ENCODE results near the gene VDR. TPM values are rescaled to one million over a fixed set of nuclear protein-coding genes. Genes with fewer than 3 reads are reported as not detected.

The VDR gene
- total RNA-seq, 1 donor from 2014 or later = 6.7 TPM

- no peak overlapping the region for H3K4me3 ChIP-seq (ENCODE audit: low read depth, low read length)
- no peak for DNase-seq (ENCODE audit: low read depth)
- TF ChIP-seq, protein P1, sequence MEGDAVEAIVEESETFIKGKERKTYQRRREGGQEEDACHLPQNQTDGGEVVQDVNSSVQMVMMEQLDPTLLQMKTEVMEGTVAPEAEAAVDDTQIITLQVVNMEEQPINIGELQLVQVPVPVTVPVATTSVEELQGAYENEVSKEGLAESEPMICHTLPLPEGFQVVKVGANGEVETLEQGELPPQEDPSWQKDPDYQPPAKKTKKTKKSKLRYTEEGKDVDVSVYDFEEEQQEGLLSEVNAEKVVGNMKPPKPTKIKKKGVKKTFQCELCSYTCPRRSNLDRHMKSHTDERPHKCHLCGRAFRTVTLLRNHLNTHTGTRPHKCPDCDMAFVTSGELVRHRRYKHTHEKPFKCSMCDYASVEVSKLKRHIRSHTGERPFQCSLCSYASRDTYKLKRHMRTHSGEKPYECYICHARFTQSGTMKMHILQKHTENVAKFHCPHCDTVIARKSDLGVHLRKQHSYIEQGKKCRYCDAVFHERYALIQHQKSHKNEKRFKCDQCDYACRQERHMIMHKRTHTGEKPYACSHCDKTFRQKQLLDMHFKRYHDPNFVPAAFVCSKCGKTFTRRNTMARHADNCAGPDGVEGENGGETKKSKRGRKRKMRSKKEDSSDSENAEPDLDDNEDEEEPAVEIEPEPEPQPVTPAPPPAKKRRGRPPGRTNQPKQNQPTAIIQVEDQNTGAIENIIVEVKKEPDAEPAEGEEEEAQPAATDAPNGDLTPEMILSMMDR (conservative IDR thresholded peaks at IDR 0.05; ENCODE audit: low read depth, low read length) = no peak
These were observed 37.3 kb downstream of the VDR start for GRCh38 chr12:47867495-47867941.

- no peak overlapping the region for H3K4me3 ChIP-seq (ENCODE audit: low read depth, low read length)
- no peak for DNase-seq (ENCODE audit: low read depth)
These were observed 40.1 kb downstream of the VDR start for GRCh38 chr12:47864646-47865235.

GRCh38 chr12:47863985-47864384, 40.8 kb downstream of the VDR start:
- DNase-seq (ENCODE audit: low read depth) = no peak
- H3K4me3 ChIP-seq (ENCODE audit: low read depth, low read length) = no peak overlapping the region
- TF ChIP-seq, protein P1 (conservative IDR thresholded peaks at IDR 0.05; ENCODE audit: low read depth, low read length) = no peak

More at GRCh38 chr12:47864646-47865235, 40.1 kb downstream of the VDR start:
- TF ChIP-seq, protein P1 (conservative IDR thresholded peaks at IDR 0.05; ENCODE audit: low read depth, low read length) = no peak

GRCh38 chr12:47863467-47863866, 41.3 kb downstream of the VDR start:
- H3K4me3 ChIP-seq (ENCODE audit: low read depth, low read length) = no peak overlapping the region
- TF ChIP-seq, protein P1 (conservative IDR thresholded peaks at IDR 0.05; ENCODE audit: low read depth, low read length) = no peak
- no peak for DNase-seq (ENCODE audit: low read depth)

DNA sequence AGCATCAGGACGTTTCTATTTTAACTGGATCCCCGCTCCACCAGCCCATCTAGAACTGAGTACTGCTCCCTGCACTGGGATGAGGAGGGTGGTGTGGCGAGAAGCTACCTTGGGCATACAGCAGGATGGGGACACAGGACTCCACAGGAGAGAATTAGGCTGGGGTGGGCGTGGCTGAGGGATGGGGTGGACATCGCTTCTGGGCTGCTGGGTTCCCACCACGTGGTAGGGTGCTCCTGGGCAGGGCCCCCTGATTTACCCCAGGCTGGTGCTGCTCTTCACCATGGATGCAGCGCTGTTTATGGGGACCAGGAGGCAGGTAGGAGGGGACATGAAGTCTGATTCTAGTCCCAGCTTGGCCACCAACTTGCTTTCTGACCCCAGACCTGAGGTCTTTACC, 41.9 kb downstream of the VDR start:
- no peak for DNase-seq (ENCODE audit: low read depth)
- H3K4me3 ChIP-seq (ENCODE audit: low read depth, low read length) = no peak overlapping the region
- TF ChIP-seq, protein P1 (conservative IDR thresholded peaks at IDR 0.05; ENCODE audit: low read depth, low read length) = no peak

- DNase-seq (ENCODE audit: low read depth) = no peak
- no peak overlapping the region for H3K4me3 ChIP-seq (ENCODE audit: low read depth, low read length)
- TF ChIP-seq, protein P1 (conservative IDR thresholded peaks at IDR 0.05; ENCODE audit: low read depth, low read length) = no peak
These were observed 42.5 kb downstream of the VDR start for GRCh38 chr12:47862167-47862750.

DNA sequence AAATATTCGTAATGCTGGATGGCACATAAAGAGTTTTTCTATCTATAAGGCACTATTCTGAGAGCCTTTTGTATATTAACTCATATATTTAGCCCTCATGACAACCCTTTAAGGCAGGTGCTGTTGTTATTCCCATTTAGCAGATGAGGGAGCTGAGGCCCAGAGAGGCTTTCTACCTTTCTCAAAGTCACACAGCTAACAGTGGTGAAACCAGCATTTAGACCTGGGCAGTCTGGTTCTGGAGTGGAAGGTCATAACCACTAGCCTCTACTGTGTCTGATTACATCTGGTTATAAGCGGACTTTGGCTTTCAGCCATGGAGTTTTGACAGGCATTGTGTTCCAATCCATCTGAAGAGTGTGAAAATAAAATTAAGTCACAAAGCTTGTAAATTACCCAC, 43.9 kb downstream of the VDR start:
- H3K4me3 ChIP-seq (ENCODE audit: low read depth, low read length) = no peak overlapping the region
- TF ChIP-seq, protein P1 (conservative IDR thresholded peaks at IDR 0.05; ENCODE audit: low read depth, low read length) = no peak
- no peak for DNase-seq (ENCODE audit: low read depth)
